ENCODE measurements around the gene SYT9. TPM values are rescaled to one million over a fixed set of nuclear protein-coding genes. Genes with fewer than 3 reads are reported as not detected.

SYT9 gene
- total and polyA plus RNA-seq, 10 of the 15 experiments (the other 5 are each of a cell fraction or from before 2014, with no cell fraction given): 0.03 TPM; not detected in 9

- no TSS peak for BruUV-seq (replicated peaks)
- in situ Hi-C loops (cut with MboI) (no loop called here), intact Hi-C loops (cut with micrococcal nuclease; ENCODE audit: unreplicated experiment) (no loop called here)
- Histone ChIP-seq H3K27me3 (replicated peaks in 1 of 2; ENCODE audit: control insufficient read depth in 2 of 2, insufficient read depth in 2 of 2, low read length in 1 of 2) (no peaks in the 10 kb centered on the region), H3K4me3 (no peak overlapping the region), H3K79me2 (ENCODE audit: control insufficient read depth, insufficient read depth, low read length) (no peaks in the 10 kb centered on the region), H3K9me3 (replicated peaks; ENCODE audit: control insufficient read depth, insufficient read depth, low read length) (no peaks in the 10 kb centered on the region), H3K9ac (ENCODE audit: control insufficient read depth, insufficient read depth, low read length) (no peak overlapping the region), H4K20me1 (ENCODE audit: control insufficient read depth, insufficient read depth) (no peaks in the 10 kb centered on the region), H3K4me2 (ENCODE audit: control insufficient read depth, insufficient read depth) (no peak overlapping the region), H3K27ac (ENCODE audit: control insufficient read depth, insufficient read depth) (no peak overlapping the region), H3K36me3 (ENCODE audit: control insufficient read depth in 2 of 2, insufficient read depth in 2 of 2, low read length in 1 of 2) (no peaks in the 10 kb centered on the region), H2AFZ (ENCODE audit: control insufficient read depth, low read depth, low read length) (peak overlapping the region; percentile 85), H3K4me1 (ENCODE audit: control insufficient read depth, insufficient read depth, low read length) (0 out of 2 replicates have a peak, but pooled peaks cover 5% of the 10 kb centered on the region)
- FAIRE-seq (peak; percentile 23), ATAC-seq (no peak), DNase-seq (ENCODE audit: low read depth, low spot score) (no peak)
- WGBS (ENCODE audit: insufficient coverage, insufficient replicate concordance, low lambda C conversion rate, missing lambda C conversion rate): 100% methylated on average over 1 of the region's 1 CpG
- CTCF ChIA-PET: interaction anchor here (0.9 to 2.3 kb wide), 6 partner anchors 10 to 83 kb away, joined by 3 to 16 read pairs (median 5); partner anchors contain the start of gene PPFIBP2
- RAD21 ChIA-PET (ENCODE audit: unreplicated experiment): interaction anchor here (0.8 to 1.5 kb wide), 11 partner anchors 8 to 262 kb away, joined by 3 to 14 read pairs (median 3); partner anchors contain the start of gene PPFIBP2
- TF ChIP-seq RUNX3 (IDR thresholded peaks at IDR 0.05; ENCODE audit: low read length) (no peak), HDGF (IDR thresholded peaks at IDR 0.05) (no peak), YY1 (IDR thresholded peaks at IDR 0.05; ENCODE audit: low read depth, low read length) (no peak), ZBED1 (IDR thresholded peaks at IDR 0.05; ENCODE audit: borderline replicate concordance) (no peak)
- SMC1A ChIA-PET (ENCODE audit: uncharacterized antibody, unreplicated experiment): interaction anchor here (0.6 to 2.0 kb wide), 12 partner anchors 10 to 1466 kb away, joined by 3 to 21 read pairs (median 4); no protein-coding TSS in a partner anchor
- POLR2A ChIA-PET: interaction anchor here (1.5 to 1.6 kb wide), 2 partner anchors 9 to 85 kb away, joined by 3 to 4 read pairs; no protein-coding TSS in a partner anchor
These were observed 184.4 kb downstream of the SYT9 start for GRCh38 chr11:7436146-7436545.

GRCh38 chr11:7436657-7437056 is 185.0 kb downstream of the SYT9 start:
- Histone ChIP-seq H3K9me3 (replicated peaks; ENCODE audit: control insufficient read depth, insufficient read depth, low read length) (no peaks in the 10 kb centered on the region), H3K4me2 (ENCODE audit: control insufficient read depth, insufficient read depth) (peak overlapping the region; percentile 46; the same call in 1 of the 2 replicates), H3K4me3 (no peak overlapping the region), H4K20me1 (ENCODE audit: control insufficient read depth, insufficient read depth) (no peaks in the 10 kb centered on the region), H3K4me1 (ENCODE audit: control insufficient read depth, insufficient read depth, low read length) (0 out of 2 replicates have a peak, but pooled peaks cover 5% of the 10 kb centered on the region), H2AFZ (ENCODE audit: control insufficient read depth, low read depth, low read length) (peak overlapping the region; percentile 85), H3K27me3 (replicated peaks in 1 of 2; ENCODE audit: control insufficient read depth in 2 of 2, insufficient read depth in 2 of 2, low read length in 1 of 2) (no peaks in the 10 kb centered on the region), H3K9ac (ENCODE audit: control insufficient read depth, insufficient read depth, low read length) (no peak overlapping the region), H3K27ac (ENCODE audit: control insufficient read depth, insufficient read depth) (no peak overlapping the region), H3K36me3 (ENCODE audit: control insufficient read depth in 2 of 2, insufficient read depth in 2 of 2, low read length in 1 of 2) (no peaks in the 10 kb centered on the region), H3K79me2 (ENCODE audit: control insufficient read depth, insufficient read depth, low read length) (no peaks in the 10 kb centered on the region)
- ATAC-seq: peak; percentile 89
- TF ChIP-seq ZNF24 (IDR thresholded peaks at IDR 0.05) (peak; percentile 75; the same call in 1 of the 2 replicates), ATF7 (IDR thresholded peaks at IDR 0.05; ENCODE audit: low read depth) (peak; percentile 56), TCF7 (IDR thresholded peaks at IDR 0.05; ENCODE audit: borderline replicate concordance) (no peak), MAX (IDR thresholded peaks at IDR 0.05; ENCODE audit: low read depth, low read length) (no peak), ZNF217 (IDR thresholded peaks at IDR 0.05) (peak; percentile 76; the same call in 1 of the 2 replicates), MTA3 (IDR thresholded peaks at IDR 0.05; ENCODE audit: borderline replicate concordance, low read length) (no peak), IKZF1 (conservative IDR thresholded peaks at IDR 0.05) (peak; percentile 23; the same call in 1 of the 2 replicates), SPI1 (IDR thresholded peaks at IDR 0.05; ENCODE audit: borderline replicate concordance, insufficient read depth, low read depth, low read length) (peak; percentile 60), SMARCA5 (IDR thresholded peaks at IDR 0.05) (peak; percentile 30; the same call in 1 of the 2 replicates), GABPA (IDR thresholded peaks at IDR 0.05; ENCODE audit: low read depth) (peak; percentile 42; the same call in 1 of the 2 replicates), ETV6 (conservative IDR thresholded peaks at IDR 0.05 in 1 of 2, IDR thresholded peaks at IDR 0.05 in 1 of 2; ENCODE audit: borderline replicate concordance in 1 of 2, low read depth in 1 of 2) (peak in 1 of 2 experiments; percentile 38; a peak in 1 of 4 replicates), HDAC2 (IDR thresholded peaks at IDR 0.05) (no peak), POLR2AphosphoS5 (IDR thresholded peaks at IDR 0.05; ENCODE audit: low read length) (no peak), BHLHE40 (IDR thresholded peaks at IDR 0.05; ENCODE audit: borderline replicate concordance in 1 of 2, low read depth in 2 of 2, low read length in 1 of 2) (no peak)
- FAIRE-seq: peak; percentile 44
- WGBS (ENCODE audit: insufficient coverage, insufficient replicate concordance, low lambda C conversion rate, missing lambda C conversion rate): 11% methylated on average over 5 of the region's 5 CpGs
- SMC1A ChIA-PET (ENCODE audit: uncharacterized antibody, unreplicated experiment): interaction anchor here (0.6 to 2.0 kb wide), 15 partner anchors 10 to 1465 kb away, joined by 3 to 21 read pairs (median 4); no protein-coding TSS in a partner anchor
- intact Hi-C loops (cut with micrococcal nuclease; ENCODE audit: unreplicated experiment): no loop called here
- POLR2A ChIA-PET: interaction anchor here (1.5 to 1.6 kb wide), 2 partner anchors 10 to 84 kb away, joined by 3 to 4 read pairs; no protein-coding TSS in a partner anchor
- no TSS peak for BruUV-seq (replicated peaks)
- CTCF ChIA-PET: interaction anchor here (0.5 to 2.3 kb wide), 10 partner anchors 10 to 221 kb away, joined by 3 to 16 read pairs (median 4); partner anchors contain the start of gene PPFIBP2
- no peak for DNase-seq (ENCODE audit: low read depth, low spot score)
- RAD21 ChIA-PET (ENCODE audit: unreplicated experiment): interaction anchor here (0.8 to 1.5 kb wide), 11 partner anchors 8 to 261 kb away, joined by 3 to 14 read pairs (median 3); partner anchors contain the start of gene PPFIBP2
- in situ Hi-C loops (cut with MboI): no loop called here

All from GM12878 (cell line).